Measurements from ENCODE around the gene EPB41L1. TPM values are rescaled to one million over a fixed set of nuclear protein-coding genes. Genes with fewer than 3 reads are reported as not detected.
A peak's percentile ranks its signal among the peaks of the same experiment; 100 is the strongest.

Gene EPB41L1
- total RNA-seq, 1 experiment from 2014 or later: 42.1 TPM

- ChIA-PET CTCF (interaction anchor here (2.3 kb wide), 1 partner anchor 162 kb away, joined by 7 read pairs; no protein-coding TSS in a partner anchor), RAD21 (ENCODE audit: low non-redundant PET in 1 of 2, low total read pairs in 2 of 2, uncharacterized antibody in 2 of 2, unreplicated experiment in 2 of 2) (interaction anchor here in 1 of 2 experiments (1.4 kb wide), 1 partner anchor 162 kb away, joined by 4 read pairs; no protein-coding TSS in a partner anchor), POLR2A (interaction anchor here (1.4 kb wide), 1 partner anchor 33 kb away, joined by 5 read pairs; no protein-coding TSS in a partner anchor)
- intact Hi-C loops (cut with micrococcal nuclease): no loop called here
- Histone ChIP-seq H3K36me3 (ENCODE audit: control insufficient read depth in 1 of 2, insufficient read depth in 2 of 2, low read length in 2 of 2) (peaks cover 10 to 24% of the 10 kb centered on the region in 2 experiments; a peak in 3 of 4 replicates), H3K4me1 (ENCODE audit: control insufficient read depth in 1 of 2, insufficient read depth in 2 of 2, low read length in 2 of 2) (peaks cover 10 to 13% of the 10 kb centered on the region in 2 experiments), H3K9me2 (ENCODE audit: insufficient read depth) (no peaks in the 10 kb centered on the region), H3K27me3 (ENCODE audit: insufficient read depth, low read length) (no peaks in the 10 kb centered on the region), H3K9me3 (ENCODE audit: control insufficient read depth in 1 of 2, insufficient read depth in 1 of 2, low read depth in 1 of 2, low read length in 2 of 2) (no peaks in the 10 kb centered on the region), H3K27ac (ENCODE audit: low read depth, low read length) (no peak overlapping the region), H3K9ac (ENCODE audit: low read length) (peak overlapping the region; percentile 85), H3K4me2 (ENCODE audit: low read length) (peak overlapping the region; percentile 85), H2AFZ (ENCODE audit: low read depth, low read length, poor library complexity, severe bottlenecking) (no peak overlapping the region), H3K79me2 (ENCODE audit: insufficient read depth, low read length) (peaks cover 62% of the 10 kb centered on the region), H3K4me3 (replicated peaks in 1 of 2; ENCODE audit: low read depth in 1 of 2, low read length in 2 of 2) (peak overlapping the region; percentile 68 to 91), H4K20me1 (ENCODE audit: insufficient read depth) (no peaks in the 10 kb centered on the region)
- ATAC-seq: no peak
- BruUV-seq (replicated peaks): no TSS peak
- TF ChIP-seq REST (IDR thresholded peaks at IDR 0.05; ENCODE audit: low read depth) (no peak), ZFX (IDR thresholded peaks at IDR 0.05) (no peak), ZBTB33 (IDR thresholded peaks at IDR 0.05; ENCODE audit: extremely low read depth, insufficient replicate concordance, low read length) (no peak), FOSL1 (IDR thresholded peaks at IDR 0.05; ENCODE audit: low read depth) (no peak)
- no peak for DNase-seq (ENCODE audit: low read depth, low spot score)
Observed at GRCh38 chr20:36237477-36237876, 82.9 kb downstream of the EPB41L1 start.
